ENCODE data around the gene IL21R. TPM values are rescaled to one million over a fixed set of nuclear protein-coding genes. Genes with fewer than 3 reads are reported as not detected.
A peak's percentile ranks its signal among the peaks of the same experiment; 100 is the strongest.
"Not testable (repeated sequence)": the region's sequence is repeated elsewhere in the genome, so short reads cannot be mapped to it uniquely, and the experiment has no call there.

Gene IL21R
- total RNA-seq, 2 experiments from 2014 or later: 29.2 to 29.5 TPM

- H3K9me3 Mint-ChIP-seq: peaks cover 24% of the 10 kb centered on the region
- no peaks in the 10 kb centered on the region for H3K27me3 Mint-ChIP-seq
- no peak for DNase-seq
- H3K4me1 Mint-ChIP-seq: peaks cover 59% of the 10 kb centered on the region
- H3K27ac Mint-ChIP-seq: peak overlapping the region; percentile 78
- ChIA-PET POLR2A (interaction anchor here (1.3 to 1.8 kb wide), 3 partner anchors 20 to 222 kb away, joined by 4 to 14 read pairs (median 4); partner anchors contain the start of gene KDM8), CTCF (interaction anchor here (1.1 to 2.5 kb wide), 2 partner anchors 18 to 25 kb away, joined by 3 to 9 read pairs; partner anchors contain the start of gene IL21R)
- H3K4me3 Mint-ChIP-seq: no peak overlapping the region
- H3K36me3 Mint-ChIP-seq (ENCODE audit: low read depth): peaks cover 67% of the 10 kb centered on the region
Observed at GRCh38 chr16:27425961-27426360, 24.0 kb downstream of the IL21R start.

- Mint-ChIP-seq H3K27ac (peak overlapping the region; percentile 78), H3K36me3 (ENCODE audit: low read depth) (peaks cover 65% of the 10 kb centered on the region), H3K9me3 (peaks cover 21% of the 10 kb centered on the region), H3K4me3 (peak overlapping the region; percentile 57), H3K4me1 (peaks cover 59% of the 10 kb centered on the region), H3K27me3 (no peaks in the 10 kb centered on the region)
- POLR2A ChIA-PET: interaction anchor here (1.0 to 2.0 kb wide), 8 partner anchors 20 to 223 kb away, joined by 3 to 14 read pairs (median 4); partner anchors contain the start of gene KDM8
- CTCF ChIA-PET: interaction anchor here (1.0 to 2.5 kb wide), 4 partner anchors 19 to 108 kb away, joined by 3 to 9 read pairs (median 3); partner anchors contain the start of gene IL21R
- DNase-seq: peak; percentile 84
Observed at GRCh38 chr16:27426423-27427408, 24.7 kb downstream of the IL21R start.

- Mint-ChIP-seq H3K4me3 (peak overlapping the region; percentile 57), H3K27ac (peak overlapping the region; percentile 78), H3K4me1 (peaks cover 59% of the 10 kb centered on the region), H3K9me3 (peaks cover 12% of the 10 kb centered on the region), H3K27me3 (no peaks in the 10 kb centered on the region), H3K36me3 (ENCODE audit: low read depth) (peaks cover 61% of the 10 kb centered on the region)
- POLR2A ChIA-PET: interaction anchor here (1.0 to 2.0 kb wide), 8 partner anchors 19 to 224 kb away, joined by 3 to 14 read pairs (median 4); partner anchors contain the start of gene KDM8
- DNase-seq: peak; percentile 11
- CTCF ChIA-PET: interaction anchor here (1.0 to 2.5 kb wide), 3 partner anchors 19 to 109 kb away, joined by 3 to 9 read pairs (median 3); no protein-coding TSS in a partner anchor
Observed at GRCh38 chr16:27427538-27427937, 25.6 kb downstream of the IL21R start.

- H3K9me3 Mint-ChIP-seq: peaks cover 10% of the 10 kb centered on the region
- H3K4me1 Mint-ChIP-seq: peaks cover 61% of the 10 kb centered on the region
- H3K27ac Mint-ChIP-seq: no peak overlapping the region
- H3K36me3 Mint-ChIP-seq (ENCODE audit: low read depth): peaks cover 60% of the 10 kb centered on the region
- ChIA-PET CTCF (interaction anchor here (2.5 kb wide), 1 partner anchor 21 kb away, joined by 9 read pairs; no protein-coding TSS in a partner anchor), POLR2A (interaction anchor here (0.6 to 2.0 kb wide), 5 partner anchors 23 to 224 kb away, joined by 3 to 9 read pairs (median 4); partner anchors contain the start of gene KDM8)
- no peak overlapping the region for H3K4me3 Mint-ChIP-seq
- peak; percentile 15 for DNase-seq
- no peaks in the 10 kb centered on the region for H3K27me3 Mint-ChIP-seq
Observed at GRCh38 chr16:27428026-27428785, 26.2 kb downstream of the IL21R start.

- H3K9me3 Mint-ChIP-seq: peaks cover 5% of the 10 kb centered on the region
- H3K27me3 Mint-ChIP-seq: no peaks in the 10 kb centered on the region
- H3K4me1 Mint-ChIP-seq: peaks cover 52% of the 10 kb centered on the region
- H3K4me3 Mint-ChIP-seq: no peak overlapping the region
- peaks cover 55% of the 10 kb centered on the region for H3K36me3 Mint-ChIP-seq (ENCODE audit: low read depth)
- CTCF ChIA-PET: no interaction called here
- no peak overlapping the region for H3K27ac Mint-ChIP-seq
- DNase-seq: peak; percentile 5
- POLR2A ChIA-PET: no interaction called here
Observed at GRCh38 chr16:27429330-27429871, 27.4 kb downstream of the IL21R start.

GRCh38 chr16:27429981-27430441 is 28.0 kb downstream of the IL21R start:
- H3K9me3 Mint-ChIP-seq: no peaks in the 10 kb centered on the region
- H3K36me3 Mint-ChIP-seq (ENCODE audit: low read depth): peaks cover 54% of the 10 kb centered on the region
- no peak overlapping the region for H3K27ac Mint-ChIP-seq
- peak; percentile 11 for DNase-seq
- peaks cover 46% of the 10 kb centered on the region for H3K4me1 Mint-ChIP-seq
- ChIA-PET POLR2A (no interaction called here), CTCF (no interaction called here)
- H3K27me3 Mint-ChIP-seq: no peaks in the 10 kb centered on the region
- H3K4me3 Mint-ChIP-seq: no peak overlapping the region

- Mint-ChIP-seq H3K4me1 (peaks cover 42% of the 10 kb centered on the region), H3K27me3 (no peaks in the 10 kb centered on the region), H3K9me3 (no peaks in the 10 kb centered on the region), H3K27ac (no peak overlapping the region), H3K4me3 (no peak overlapping the region), H3K36me3 (ENCODE audit: low read depth) (peaks cover 52% of the 10 kb centered on the region)
- peak; percentile 4 for DNase-seq
- POLR2A ChIA-PET: interaction anchor here (1.5 kb wide), 1 partner anchor 16 kb away, joined by 3 read pairs; no protein-coding TSS in a partner anchor
- CTCF ChIA-PET: no interaction called here
Observed at GRCh38 chr16:27430512-27430911, 28.5 kb downstream of the IL21R start.

- H3K4me3 Mint-ChIP-seq: no peak overlapping the region
- peak; percentile 15 for DNase-seq
- POLR2A ChIA-PET: interaction anchor here (0.7 to 1.5 kb wide), 2 partner anchors 16 to 29 kb away, joined by 3 read pairs; partner anchors contain the start of gene IL21R
- H3K27me3 Mint-ChIP-seq: no peaks in the 10 kb centered on the region
- H3K9me3 Mint-ChIP-seq: no peaks in the 10 kb centered on the region
- CTCF ChIA-PET: interaction anchor here (1.6 kb wide), 1 partner anchor 15 kb away, joined by 4 read pairs; no protein-coding TSS in a partner anchor
- peaks cover 52% of the 10 kb centered on the region for H3K36me3 Mint-ChIP-seq (ENCODE audit: low read depth)
- H3K4me1 Mint-ChIP-seq: peaks cover 38% of the 10 kb centered on the region
- H3K27ac Mint-ChIP-seq: no peak overlapping the region
Observed at GRCh38 chr16:27430923-27431484, 29.0 kb downstream of the IL21R start.

GRCh38 chr16:27431773-27432532 is 30.0 kb downstream of the IL21R start:
- POLR2A ChIA-PET: interaction anchor here (1.5 kb wide), 1 partner anchor 15 kb away, joined by 3 read pairs; no protein-coding TSS in a partner anchor
- Mint-ChIP-seq H3K4me1 (peaks cover 28% of the 10 kb centered on the region), H3K36me3 (ENCODE audit: low read depth) (peaks cover 54% of the 10 kb centered on the region), H3K9me3 (no peaks in the 10 kb centered on the region), H3K4me3 (no peak overlapping the region), H3K27me3 (no peaks in the 10 kb centered on the region), H3K27ac (peak overlapping the region; percentile 27)
- CTCF ChIA-PET: interaction anchor here (1.6 to 1.9 kb wide), 2 partner anchors 10 to 14 kb away, joined by 4 read pairs; no protein-coding TSS in a partner anchor
- peak; percentile 11 for DNase-seq

GRCh38 chr16:27432558-27432957 is 30.6 kb downstream of the IL21R start:
- H3K4me3 Mint-ChIP-seq: no peak overlapping the region
- H3K27ac Mint-ChIP-seq: no peak overlapping the region
- H3K27me3 Mint-ChIP-seq: no peaks in the 10 kb centered on the region
- peaks cover 52% of the 10 kb centered on the region for H3K36me3 Mint-ChIP-seq (ENCODE audit: low read depth)
- ChIA-PET POLR2A (no interaction called here), CTCF (interaction anchor here (1.6 to 1.9 kb wide), 2 partner anchors 10 to 14 kb away, joined by 4 read pairs; no protein-coding TSS in a partner anchor)
- no peaks in the 10 kb centered on the region for H3K9me3 Mint-ChIP-seq
- no peak for DNase-seq
- peaks cover 22% of the 10 kb centered on the region for H3K4me1 Mint-ChIP-seq

- Mint-ChIP-seq H3K27ac (peak overlapping the region; percentile 31), H3K36me3 (ENCODE audit: low read depth) (peaks cover 57% of the 10 kb centered on the region), H3K4me1 (peaks cover 17% of the 10 kb centered on the region)
- H3K27me3 Mint-ChIP-seq, H3K4me3 Mint-ChIP-seq, DNase-seq, H3K9me3 Mint-ChIP-seq: not testable (repeated sequence)
- POLR2A ChIA-PET: interaction anchor here (1.0 kb wide), 1 partner anchor 26 kb away, joined by 3 read pairs; no protein-coding TSS in a partner anchor
- CTCF ChIA-PET: interaction anchor here (1.9 kb wide), 1 partner anchor 11 kb away, joined by 4 read pairs; no protein-coding TSS in a partner anchor
Observed at GRCh38 chr16:27433191-27433590, 31.2 kb downstream of the IL21R start.

All from activated CD4-positive, alpha-beta memory T cell treated with anti-CD3 and anti-CD28 coated beads, Interleukin-2, amount 10 ng/mL, durations not matched to agents 7 days and 5 days (primary cell).